Endothelial cell of coronary artery (primary cell): ENCODE results near the gene USP47. TPM values are rescaled to one million over a fixed set of nuclear protein-coding genes. Genes with fewer than 3 reads are reported as not detected.

ENCODE experiments used
- total RNA-seq: library from RNA; depleted of rRNA; stranded (reverse); fragments of >200 nt; gene quantifications from 2 replicates; pipeline ENCODE4 v1.2.3, GENCODE V29; 2014

USP47 gene
- 63.1 and 91.7 TPM in 2 replicates for total RNA-seq

GRCh38 chr11:11841723-11842420 is at the start of gene USP47:
Gene USP47 (plus strand): TSS chr11:11841972. CDS start chr11:11842186, 214 bp downstream.

GRCh38 chr11:12007769-12008737 is 166.3 kb downstream of the USP47 start, which contains the start of gene DKK3:
Gene DKK3 (minus strand): TSS chr11:12008626. CDS start chr11:12008582, 44 bp downstream.

Other genes starting within 250 kb of the USP47 start
- 0.63 and 3.0 TPM in 2 replicates for gene GALNT18, start 220.0 kb upstream of the USP47 start, total RNA-seq
- gene DKK3, start 166.7 kb downstream of the USP47 start, total RNA-seq: 179 and 288 TPM in 2 replicates